ENCODE results near the gene DMKN.

- TF ChIP-seq ZNF274 (IDR thresholded peaks at IDR 0.05; ENCODE audit: low read depth, low read length) (no peak), YY1 (IDR thresholded peaks at IDR 0.05; ENCODE audit: insufficient read depth, insufficient read length) (no peak)
Measured at GRCh38 chr19:35545001-35545854, 31.8 kb upstream of the DMKN start, which contains the start of gene TMEM147.
